Nephron (organoid): ENCODE data around the gene PGA4.
A peak's percentile ranks its signal among the peaks of the same experiment; 100 is the strongest.
"Not testable (repeated sequence)": the region's sequence is repeated elsewhere in the genome, so short reads cannot be mapped to it uniquely, and the experiment has no call there.

Source experiments
- H3K27ac Mint-ChIP-seq, 3 experiments: 2 replicates each; pipeline ENCODE4 v1.8.0; 2020; ENCODE audit warnings: mixed read lengths in 3 of 3, mild to moderate bottlenecking in 2 of 3, moderate library complexity in 1 of 3
- H3K27me3 Mint-ChIP-seq: 2 replicates; pipeline ENCODE4 v1.8.0; 2021; ENCODE audit warnings: low read depth, mild to moderate bottlenecking, moderate library complexity, mixed read lengths
- H3K36me3 Mint-ChIP-seq: 2 replicates; pipeline ENCODE4 v1.8.0; 2020; ENCODE audit warnings: low read depth, mixed read lengths
- H3K4me1 Mint-ChIP-seq: 2 replicates; pipeline ENCODE4 v1.8.0; 2020; ENCODE audit warnings: mixed read lengths
- H3K4me3 Mint-ChIP-seq, 3 experiments: 2 replicates each; pipeline ENCODE4 v1.8.0; 2020; ENCODE audit warnings: mild to moderate bottlenecking in 3 of 3, mixed read lengths in 3 of 3, moderate library complexity in 2 of 3
- H3K9me3 Mint-ChIP-seq: 2 replicates; pipeline ENCODE4 v1.8.0; 2020; ENCODE audit warnings: mixed read lengths
- CTCF ChIP-seq, 3 experiments: fragments of 200-600 bp; sonication (generic); IDR thresholded peaks; one replicate each; pipeline ENCODE4 v1.5.0; 2021; ENCODE audit warnings: antibody characterized with exemption in 3 of 3; ENCODE audit not compliant: unreplicated experiment in 3 of 3

PGA4 gene

GRCh38 chr11:61176446-61176845 is 45.7 kb upstream of the PGA4 start:
- Mint-ChIP-seq H3K27me3 (peaks cover 7% of the 10 kb centered on the region), H3K9me3 (no peaks in the 10 kb centered on the region), H3K4me3 (no peak overlapping the region), H3K27ac (peak overlapping the region in 2 of 3 experiments; percentile 31 to 43), H3K4me1 (peaks cover 6% of the 10 kb centered on the region), H3K36me3 (no peaks in the 10 kb centered on the region)
- TF ChIP-seq CTCF (IDR thresholded peaks at IDR 0.05; ENCODE audit: unreplicated experiment in 3 of 3): no peak

- not testable (repeated sequence) for H3K9me3 Mint-ChIP-seq, H3K36me3 Mint-ChIP-seq, H3K4me1 Mint-ChIP-seq, H3K27me3 Mint-ChIP-seq, H3K4me3 Mint-ChIP-seq, H3K27ac Mint-ChIP-seq
Measured at GRCh38 chr11:61180205-61180604, 41.9 kb upstream of the PGA4 start.

GRCh38 chr11:61181489-61181888 is 40.7 kb upstream of the PGA4 start:
- TF ChIP-seq CTCF (IDR thresholded peaks at IDR 0.05; ENCODE audit: unreplicated experiment in 3 of 3): no peak
- peaks cover 4% of the 10 kb centered on the region for H3K27me3 Mint-ChIP-seq
- H3K4me1 Mint-ChIP-seq: no peaks in the 10 kb centered on the region
- H3K27ac Mint-ChIP-seq: no peak overlapping the region
- H3K9me3 Mint-ChIP-seq: no peaks in the 10 kb centered on the region
- no peaks in the 10 kb centered on the region for H3K36me3 Mint-ChIP-seq
- no peak overlapping the region for H3K4me3 Mint-ChIP-seq

- TF ChIP-seq CTCF (IDR thresholded peaks at IDR 0.05; ENCODE audit: unreplicated experiment in 3 of 3): no peak
- peaks cover 4% of the 10 kb centered on the region for H3K4me1 Mint-ChIP-seq
- H3K36me3 Mint-ChIP-seq: no peaks in the 10 kb centered on the region
- H3K4me3 Mint-ChIP-seq: no peak overlapping the region
- no peaks in the 10 kb centered on the region for H3K9me3 Mint-ChIP-seq
- peaks cover 4% of the 10 kb centered on the region for H3K27me3 Mint-ChIP-seq
- peak overlapping the region in 1 of 3 experiments; percentile 50 for H3K27ac Mint-ChIP-seq
Measured at GRCh38 chr11:61183645-61184044, 38.5 kb upstream of the PGA4 start.

- Mint-ChIP-seq H3K4me3 (no peak overlapping the region), H3K27ac (no peak overlapping the region), H3K4me1 (peaks cover 4% of the 10 kb centered on the region), H3K9me3 (no peaks in the 10 kb centered on the region), H3K27me3 (no peaks in the 10 kb centered on the region), H3K36me3 (no peaks in the 10 kb centered on the region)
- no peak for TF ChIP-seq CTCF (IDR thresholded peaks at IDR 0.05; ENCODE audit: unreplicated experiment in 3 of 3)
Measured at GRCh38 chr11:61186504-61186903, 35.6 kb upstream of the PGA4 start.

DNA sequence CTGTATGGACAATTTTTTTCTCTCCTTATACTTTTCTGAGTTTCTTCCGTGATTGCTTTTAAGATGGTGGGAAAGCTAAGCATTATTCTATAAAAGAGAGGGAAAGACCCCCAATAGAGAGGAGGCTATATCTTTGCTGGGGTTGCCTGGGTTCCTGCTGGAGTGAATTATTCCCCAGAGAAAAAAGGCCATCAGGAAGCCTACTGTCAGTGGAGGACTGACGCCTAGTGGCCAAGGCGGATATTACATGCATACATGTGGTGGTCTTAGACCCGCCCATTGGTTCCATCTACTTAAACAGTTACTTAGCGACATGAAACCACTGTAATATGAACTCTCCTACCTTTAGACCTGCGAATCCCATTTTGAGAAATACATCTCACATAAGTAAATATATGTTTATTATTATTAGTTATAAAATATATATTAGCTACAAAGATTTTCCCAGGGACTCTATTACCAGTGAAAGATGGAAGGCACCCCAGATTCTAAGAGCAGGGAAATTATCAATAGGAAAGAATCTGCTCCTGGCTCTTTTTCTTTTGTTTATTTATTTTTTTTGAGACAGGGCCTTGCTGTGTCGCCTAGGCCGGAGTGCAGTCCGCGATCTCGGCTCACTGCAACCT is 34.5 kb upstream of the PGA4 start:
- TF ChIP-seq CTCF (IDR thresholded peaks at IDR 0.05; ENCODE audit: unreplicated experiment in 3 of 3): peak; percentile 94 to 97 (median 97)
- peak overlapping the region in 1 of 3 experiments; percentile 41 for H3K27ac Mint-ChIP-seq
- H3K27me3 Mint-ChIP-seq: no peaks in the 10 kb centered on the region
- H3K4me3 Mint-ChIP-seq: no peak overlapping the region
- H3K9me3 Mint-ChIP-seq: no peaks in the 10 kb centered on the region
- H3K36me3 Mint-ChIP-seq: no peaks in the 10 kb centered on the region
- H3K4me1 Mint-ChIP-seq: peaks cover 4% of the 10 kb centered on the region
